ENCODE measurements around the gene COL18A1.
"Not testable (repeated sequence)": the region's sequence is repeated elsewhere in the genome, so short reads cannot be mapped to it uniquely, and the experiment has no call there.

COL18A1 gene

GRCh38 chr21:45494851-45495680 is 90.1 kb downstream of the COL18A1 start:
- no peak for DNase-seq

DNA sequence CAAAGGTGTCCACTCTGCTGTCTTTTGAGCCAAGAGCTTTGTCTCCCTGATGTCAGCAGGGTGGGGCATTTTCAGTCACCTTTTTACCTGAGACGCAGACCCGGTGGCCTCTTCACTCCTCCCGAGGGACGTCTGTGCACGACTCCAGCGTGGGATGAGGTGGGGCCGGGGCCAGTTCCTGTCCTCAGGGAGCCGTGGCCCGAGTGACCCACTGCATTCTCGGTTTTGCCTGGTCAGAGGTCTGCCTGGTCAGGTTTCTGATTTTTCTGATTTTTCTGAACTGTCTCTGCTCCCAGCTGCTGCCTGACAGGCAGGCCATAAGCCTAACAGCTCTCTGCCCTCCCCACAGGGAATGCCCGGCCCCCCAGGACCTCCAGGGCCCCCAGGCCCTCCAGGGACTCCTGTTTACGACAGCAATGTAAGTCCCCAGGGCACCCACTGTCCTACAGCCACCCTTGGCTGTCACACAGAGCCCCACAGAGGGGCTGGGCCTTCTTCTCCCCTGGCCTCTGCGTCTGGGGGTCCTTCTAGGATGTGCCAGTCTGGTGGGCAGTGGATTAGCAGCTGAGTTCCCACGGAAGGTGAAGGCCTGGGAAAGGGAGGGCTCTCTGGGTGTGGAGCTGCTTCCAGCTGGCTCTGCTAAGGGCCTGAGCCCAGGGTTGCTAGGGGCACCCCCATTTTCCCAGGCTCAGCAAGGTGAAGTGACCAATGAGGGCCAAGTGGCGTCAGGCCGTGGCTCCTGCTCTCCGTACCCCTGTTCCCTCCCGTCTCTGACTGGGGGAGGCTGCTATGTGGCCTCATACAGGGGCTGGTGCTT is 91.4 kb downstream of the COL18A1 start:
- DNase-seq, result no peak

- DNase-seq, result peak in 1 of 5 experiments; percentile 2
Observed at GRCh38 chr21:45496968-45497845, 92.2 kb downstream of the COL18A1 start.

- DNase-seq, result no peak
Observed at GRCh38 chr21:45497846-45498645, 93.1 kb downstream of the COL18A1 start.

GRCh38 chr21:45498646-45499000 is 93.7 kb downstream of the COL18A1 start:
- DNase-seq, result no peak

- no peak for DNase-seq
Observed at GRCh38 chr21:45499201-45499750, 94.3 kb downstream of the COL18A1 start.

GRCh38 chr21:45499970-45500577 is 95.1 kb downstream of the COL18A1 start:
- no peak for DNase-seq

DNA sequence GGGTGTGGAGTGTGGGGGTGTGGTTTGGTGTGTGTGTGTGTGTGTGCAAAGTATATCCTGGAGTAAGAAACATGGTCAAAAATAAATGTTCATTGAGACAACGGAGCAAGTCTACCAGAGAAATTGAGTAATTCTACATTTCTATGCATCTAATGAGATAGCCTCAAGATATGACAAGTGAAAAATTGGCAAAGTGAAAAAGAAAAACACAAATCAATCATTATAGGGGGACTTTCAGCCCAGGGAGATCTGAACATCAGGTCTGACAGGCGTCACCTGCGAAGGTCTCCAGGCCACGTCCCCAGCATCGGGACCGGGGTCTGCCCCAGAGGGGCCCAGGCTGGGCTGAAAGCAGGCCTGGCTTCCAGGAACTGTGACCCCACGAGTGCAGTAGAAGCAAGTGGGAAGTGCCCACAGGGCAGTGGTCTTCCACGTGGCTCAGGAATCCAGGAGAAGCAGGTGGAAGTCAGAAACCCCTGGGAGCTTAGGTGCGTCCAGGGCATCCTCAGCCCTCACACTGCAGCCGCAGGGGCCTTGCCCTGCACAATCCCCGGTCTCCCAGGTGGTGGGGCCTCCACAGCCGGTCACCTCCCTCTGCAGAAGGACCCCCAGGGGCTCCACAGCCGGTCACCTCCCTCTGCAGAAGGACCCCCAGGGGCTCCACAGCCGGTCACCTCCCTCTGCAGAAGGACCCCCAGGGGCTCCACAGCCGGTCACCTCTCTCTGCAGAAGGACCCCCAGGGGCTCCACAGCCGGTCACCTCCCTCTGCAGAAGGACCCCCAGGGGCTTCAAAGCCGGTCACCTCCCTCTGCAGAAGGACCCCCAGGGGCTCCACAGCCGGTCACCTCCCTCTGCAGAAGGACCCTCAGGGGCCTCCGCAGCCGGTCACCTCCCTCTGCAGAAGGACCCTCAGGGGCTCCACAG is 96.4 kb downstream of the COL18A1 start:
- peak in 1 of 5 experiments; percentile 21 for DNase-seq

DNA sequence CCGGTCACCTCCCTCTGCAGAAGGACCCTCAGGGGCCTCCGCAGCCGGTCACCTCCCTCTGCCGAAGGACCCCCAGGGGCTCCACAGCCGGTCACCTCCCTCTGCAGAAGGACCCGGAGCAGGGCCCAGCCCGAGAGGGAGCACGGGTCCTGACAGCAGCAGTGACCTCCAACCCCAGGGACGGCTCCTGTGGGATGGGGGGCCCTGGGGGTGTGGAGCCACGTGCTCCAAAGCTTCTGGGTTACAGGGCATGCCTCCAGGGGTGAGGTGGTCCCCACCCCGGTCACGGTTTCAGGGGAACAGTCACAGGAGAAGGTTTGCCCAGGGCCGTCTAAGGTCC is 97.0 kb downstream of the COL18A1 start:
- peak in 1 of 5 experiments; percentile 7 for DNase-seq

GRCh38 chr21:45502600-45502999 is 97.6 kb downstream of the COL18A1 start:
- no peak for DNase-seq

GRCh38 chr21:45503226-45503625 is 98.3 kb downstream of the COL18A1 start:
- not testable (repeated sequence) for DNase-seq

GRCh38 chr21:45504021-45504515 is 99.1 kb downstream of the COL18A1 start:
- no peak for DNase-seq

DNA sequence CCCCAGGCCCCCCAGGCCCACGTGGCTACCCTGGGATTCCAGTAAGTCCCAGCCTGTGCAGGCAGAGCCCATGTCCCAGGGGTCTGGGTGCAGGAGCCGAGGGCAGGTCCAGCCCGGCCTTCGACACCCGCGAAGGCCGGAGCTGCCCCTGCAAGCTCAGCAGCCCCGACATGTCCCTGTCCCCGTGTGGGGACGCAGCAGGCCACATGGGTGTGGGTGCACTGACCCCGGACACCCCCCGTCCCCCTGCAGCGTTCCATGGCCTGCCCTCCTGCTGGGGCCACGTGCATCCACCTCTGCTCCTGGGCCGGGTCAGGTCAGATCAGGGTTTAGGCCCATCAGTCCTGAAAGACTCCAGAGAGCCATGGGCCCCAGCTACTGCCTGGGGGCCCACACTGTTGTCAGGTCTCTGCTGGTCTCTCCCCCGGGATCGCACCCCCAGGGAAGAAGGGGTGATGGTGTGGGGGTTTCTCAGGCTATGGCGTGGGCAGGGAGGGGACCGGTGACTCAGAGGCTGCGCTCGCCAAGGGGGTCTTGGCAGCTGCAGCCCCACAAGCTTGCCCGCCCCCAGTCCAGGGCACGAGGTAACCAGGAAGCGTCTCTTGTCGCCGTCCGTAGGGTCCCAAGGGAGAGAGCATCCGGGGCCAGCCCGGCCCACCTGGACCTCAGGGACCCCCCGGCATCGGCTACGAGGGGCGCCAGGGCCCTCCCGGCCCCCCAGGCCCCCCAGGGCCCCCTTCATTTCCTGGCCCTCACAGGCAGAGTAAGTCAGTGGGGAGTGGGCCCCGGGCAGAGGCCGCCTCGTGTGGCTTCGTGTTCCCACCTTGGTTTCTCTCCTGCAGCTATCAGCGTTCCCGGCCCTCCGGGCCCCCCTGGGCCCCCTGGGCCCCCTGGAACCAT is 99.8 kb downstream of the COL18A1 start:
- peak in 1 of 5 experiments; percentile 8 for DNase-seq

- DNase-seq, result peak in 1 of 5 experiments; percentile 6
Observed at GRCh38 chr21:45505416-45506021, 100.6 kb downstream of the COL18A1 start.

- peak in 1 of 5 experiments; percentile 5 for DNase-seq
Observed at GRCh38 chr21:45506241-45506817, 101.4 kb downstream of the COL18A1 start.

DNA sequence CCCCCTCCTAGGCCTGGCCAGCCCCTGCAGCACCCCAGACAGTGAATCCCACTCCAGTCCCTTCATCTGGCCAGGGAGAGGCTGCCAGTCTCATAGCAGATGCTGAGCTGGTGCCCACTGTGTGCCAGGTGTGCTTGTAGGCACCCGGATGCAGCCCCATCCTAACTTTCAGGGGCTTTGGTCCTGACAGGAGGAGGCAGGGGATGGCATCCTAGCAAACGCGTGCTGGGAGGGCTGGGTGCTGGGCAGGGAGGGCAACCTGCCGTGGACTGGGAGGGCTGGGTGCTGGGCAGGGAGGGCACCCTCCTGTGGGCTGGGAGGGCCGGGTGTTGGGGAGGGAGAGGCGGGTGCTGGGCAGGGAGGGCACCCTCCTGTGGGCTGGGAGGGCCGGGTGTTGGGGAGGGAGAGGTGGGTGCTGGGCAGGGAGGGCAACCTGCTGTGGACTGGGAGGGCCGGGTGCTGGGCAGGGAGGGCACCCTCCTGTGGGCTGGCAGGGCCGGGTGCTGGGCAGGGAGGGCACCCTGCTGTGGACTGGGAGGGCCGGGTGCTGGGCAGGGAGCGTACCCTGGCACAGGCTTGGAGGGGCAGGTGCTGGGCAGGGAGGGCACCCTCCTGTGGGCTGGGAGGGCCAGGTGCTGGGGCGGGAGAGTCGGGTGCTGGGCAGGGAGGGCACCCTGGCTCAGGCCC is 102.0 kb downstream of the COL18A1 start:
- DNase-seq, result peak in 1 of 5 experiments; percentile 5

DNA sequence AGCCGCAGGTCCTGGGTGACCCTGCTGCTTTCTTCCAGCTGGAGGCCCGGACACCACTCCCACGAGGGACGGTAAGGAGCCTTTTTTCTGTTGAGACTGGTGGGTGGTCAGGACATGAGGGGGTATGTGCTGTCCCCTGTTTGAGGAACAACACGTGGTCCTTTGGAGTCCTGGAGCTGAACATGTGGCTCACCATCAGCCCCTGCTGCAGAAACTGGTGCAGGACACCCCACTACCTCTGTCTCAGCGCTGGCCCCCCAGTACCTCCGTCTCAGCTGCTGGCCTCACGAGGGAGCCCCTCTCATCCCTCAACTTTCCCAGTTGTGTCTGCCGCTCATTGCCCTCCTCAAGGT is 102.5 kb downstream of the COL18A1 start:
- DNase-seq, result no peak
